Measurements from ENCODE around the gene TGFA. TPM values are rescaled to one million over a fixed set of nuclear protein-coding genes. Genes with fewer than 3 reads are reported as not detected.

The TGFA gene
- total and polyA plus RNA-seq, 2 experiments from 2014 or later, result 1.4 to 6.5 TPM

DNA sequence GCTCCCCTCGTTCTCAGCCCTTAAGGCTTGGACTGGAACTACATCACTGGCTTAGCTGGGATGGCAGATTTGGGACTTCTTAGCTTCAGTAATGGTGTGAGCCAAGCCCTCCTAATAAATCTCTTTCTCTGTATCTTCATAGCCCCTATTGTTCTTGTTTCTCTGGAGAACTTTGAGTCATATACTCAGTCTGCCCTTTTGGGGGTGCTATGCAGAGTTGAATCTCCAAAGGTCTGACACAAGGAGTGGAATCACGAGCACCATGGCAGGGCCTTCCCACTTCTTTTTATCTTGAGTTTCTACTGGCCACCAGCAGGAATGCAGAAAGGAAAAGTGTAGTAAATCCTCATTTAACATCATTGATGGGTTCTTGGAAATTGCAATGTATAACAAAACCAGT lies 13.3 kb upstream of the TGFA start:
- H3K4me2 ChIP-seq, result no peak overlapping the region
- H3K79me2 ChIP-seq (replicated peaks; ENCODE audit: insufficient read depth), result no peaks in the 10 kb centered on the region
- Mint-ChIP-seq H3K4me1 (peaks cover 4% of the 10 kb centered on the region), H3K27me3 (ENCODE audit: insufficient read depth, low read depth, poor library complexity) (no peaks in the 10 kb centered on the region), H3K9me3 (no peaks in the 10 kb centered on the region), H3K4me3 (no peak overlapping the region), H3K27ac (no peak overlapping the region), H3K36me3 (ENCODE audit: low read depth) (no peaks in the 10 kb centered on the region)
- no peaks in the 10 kb centered on the region for H3F3A ChIP-seq (replicated peaks; ENCODE audit: low read depth)
- no peaks in the 10 kb centered on the region for H4K20me1 ChIP-seq (replicated peaks; ENCODE audit: insufficient read depth)
- H2AFZ ChIP-seq, result no peak overlapping the region
- no peak overlapping the region for H3K4me3 ChIP-seq
- no peaks in the 10 kb centered on the region for H3K27me3 ChIP-seq (ENCODE audit: insufficient read depth)
- no peaks in the 10 kb centered on the region for H3K4me1 ChIP-seq (ENCODE audit: insufficient read depth)
- no peaks in the 10 kb centered on the region for H3K36me3 ChIP-seq (ENCODE audit: insufficient read depth)
- ATAC-seq, result peak; percentile 42; the same call in 2 of the 3 replicates
- TF ChIP-seq, protein P1, sequence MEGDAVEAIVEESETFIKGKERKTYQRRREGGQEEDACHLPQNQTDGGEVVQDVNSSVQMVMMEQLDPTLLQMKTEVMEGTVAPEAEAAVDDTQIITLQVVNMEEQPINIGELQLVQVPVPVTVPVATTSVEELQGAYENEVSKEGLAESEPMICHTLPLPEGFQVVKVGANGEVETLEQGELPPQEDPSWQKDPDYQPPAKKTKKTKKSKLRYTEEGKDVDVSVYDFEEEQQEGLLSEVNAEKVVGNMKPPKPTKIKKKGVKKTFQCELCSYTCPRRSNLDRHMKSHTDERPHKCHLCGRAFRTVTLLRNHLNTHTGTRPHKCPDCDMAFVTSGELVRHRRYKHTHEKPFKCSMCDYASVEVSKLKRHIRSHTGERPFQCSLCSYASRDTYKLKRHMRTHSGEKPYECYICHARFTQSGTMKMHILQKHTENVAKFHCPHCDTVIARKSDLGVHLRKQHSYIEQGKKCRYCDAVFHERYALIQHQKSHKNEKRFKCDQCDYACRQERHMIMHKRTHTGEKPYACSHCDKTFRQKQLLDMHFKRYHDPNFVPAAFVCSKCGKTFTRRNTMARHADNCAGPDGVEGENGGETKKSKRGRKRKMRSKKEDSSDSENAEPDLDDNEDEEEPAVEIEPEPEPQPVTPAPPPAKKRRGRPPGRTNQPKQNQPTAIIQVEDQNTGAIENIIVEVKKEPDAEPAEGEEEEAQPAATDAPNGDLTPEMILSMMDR (conservative IDR thresholded peaks at IDR 0.05; ENCODE audit: low read depth in 2 of 2), result peak; percentile 23 to 35; a peak in 3 of 4 replicates
- no peak for TF ChIP-seq STAT1 (IDR thresholded peaks at IDR 0.05; ENCODE audit: unreplicated experiment)
- no peak overlapping the region for H3K27ac ChIP-seq (ENCODE audit: low read depth)
- 0 out of 2 replicates have a peak, but pooled peaks cover 8% of the 10 kb centered on the region for H3K9me2 ChIP-seq (ENCODE audit: insufficient read depth)
- DNase-seq (ENCODE audit: low spot score), result peak; percentile 36

DNA sequence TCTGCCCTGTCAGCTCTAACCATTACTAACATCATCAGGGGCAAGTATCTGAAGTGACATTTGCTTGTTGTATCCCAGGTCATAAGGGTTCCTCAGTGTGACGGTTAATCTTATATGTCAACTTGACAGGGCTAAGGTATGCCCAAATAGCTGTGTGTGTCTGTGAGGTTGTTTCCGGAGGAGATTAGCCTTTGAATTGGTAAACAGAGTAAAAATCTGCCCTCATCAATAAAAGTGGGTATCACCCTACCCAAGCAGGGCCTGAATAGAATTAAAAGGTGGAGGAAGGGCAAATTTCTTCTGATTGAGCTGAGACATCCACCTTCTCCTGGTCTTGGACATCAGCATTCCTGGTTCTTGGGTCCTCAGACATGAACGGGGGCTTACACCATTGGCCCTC lies 12.8 kb upstream of the TGFA start:
- Histone ChIP-seq H3K4me3 (no peak overlapping the region), H3K27me3 (ENCODE audit: insufficient read depth) (no peaks in the 10 kb centered on the region), H3K4me2 (no peak overlapping the region), H4K20me1 (replicated peaks; ENCODE audit: insufficient read depth) (no peaks in the 10 kb centered on the region), H3F3A (replicated peaks; ENCODE audit: low read depth) (no peaks in the 10 kb centered on the region), H3K36me3 (ENCODE audit: insufficient read depth) (no peaks in the 10 kb centered on the region), H3K9me2 (ENCODE audit: insufficient read depth) (0 out of 2 replicates have a peak, but pooled peaks cover 8% of the 10 kb centered on the region), H3K4me1 (ENCODE audit: insufficient read depth) (no peaks in the 10 kb centered on the region), H2AFZ (no peak overlapping the region), H3K79me2 (replicated peaks; ENCODE audit: insufficient read depth) (no peaks in the 10 kb centered on the region), H3K27ac (ENCODE audit: low read depth) (no peak overlapping the region)
- Mint-ChIP-seq H3K4me1 (peaks cover 4% of the 10 kb centered on the region), H3K27me3 (ENCODE audit: insufficient read depth, low read depth, poor library complexity) (no peaks in the 10 kb centered on the region), H3K4me3 (no peak overlapping the region), H3K27ac (no peak overlapping the region), H3K36me3 (ENCODE audit: low read depth) (no peaks in the 10 kb centered on the region), H3K9me3 (no peaks in the 10 kb centered on the region)
- ATAC-seq (no peak), DNase-seq (ENCODE audit: low spot score) (no peak)
- TF ChIP-seq ZNF331 (CRISPR knock-in tag; IDR thresholded peaks at IDR 0.05; ENCODE audit: low read depth) (no peak), STAT1 (IDR thresholded peaks at IDR 0.05; ENCODE audit: unreplicated experiment) (no peak), JUNB (IDR thresholded peaks at IDR 0.05; ENCODE audit: unreplicated experiment) (no peak), EZH2phosphoT487 (IDR thresholded peaks at IDR 0.05; ENCODE audit: unreplicated experiment) (no peak), EZH2 (IDR thresholded peaks at IDR 0.05; ENCODE audit: low read depth, unreplicated experiment) (no peak)
- TF ChIP-seq, protein P1 (conservative IDR thresholded peaks at IDR 0.05; ENCODE audit: low read depth in 2 of 2), result no peak
- TF ChIP-seq, protein P2, sequence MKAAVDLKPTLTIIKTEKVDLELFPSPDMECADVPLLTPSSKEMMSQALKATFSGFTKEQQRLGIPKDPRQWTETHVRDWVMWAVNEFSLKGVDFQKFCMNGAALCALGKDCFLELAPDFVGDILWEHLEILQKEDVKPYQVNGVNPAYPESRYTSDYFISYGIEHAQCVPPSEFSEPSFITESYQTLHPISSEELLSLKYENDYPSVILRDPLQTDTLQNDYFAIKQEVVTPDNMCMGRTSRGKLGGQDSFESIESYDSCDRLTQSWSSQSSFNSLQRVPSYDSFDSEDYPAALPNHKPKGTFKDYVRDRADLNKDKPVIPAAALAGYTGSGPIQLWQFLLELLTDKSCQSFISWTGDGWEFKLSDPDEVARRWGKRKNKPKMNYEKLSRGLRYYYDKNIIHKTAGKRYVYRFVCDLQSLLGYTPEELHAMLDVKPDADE (IDR thresholded peaks at IDR 0.05), result no peak
- TF ChIP-seq, protein P3, sequence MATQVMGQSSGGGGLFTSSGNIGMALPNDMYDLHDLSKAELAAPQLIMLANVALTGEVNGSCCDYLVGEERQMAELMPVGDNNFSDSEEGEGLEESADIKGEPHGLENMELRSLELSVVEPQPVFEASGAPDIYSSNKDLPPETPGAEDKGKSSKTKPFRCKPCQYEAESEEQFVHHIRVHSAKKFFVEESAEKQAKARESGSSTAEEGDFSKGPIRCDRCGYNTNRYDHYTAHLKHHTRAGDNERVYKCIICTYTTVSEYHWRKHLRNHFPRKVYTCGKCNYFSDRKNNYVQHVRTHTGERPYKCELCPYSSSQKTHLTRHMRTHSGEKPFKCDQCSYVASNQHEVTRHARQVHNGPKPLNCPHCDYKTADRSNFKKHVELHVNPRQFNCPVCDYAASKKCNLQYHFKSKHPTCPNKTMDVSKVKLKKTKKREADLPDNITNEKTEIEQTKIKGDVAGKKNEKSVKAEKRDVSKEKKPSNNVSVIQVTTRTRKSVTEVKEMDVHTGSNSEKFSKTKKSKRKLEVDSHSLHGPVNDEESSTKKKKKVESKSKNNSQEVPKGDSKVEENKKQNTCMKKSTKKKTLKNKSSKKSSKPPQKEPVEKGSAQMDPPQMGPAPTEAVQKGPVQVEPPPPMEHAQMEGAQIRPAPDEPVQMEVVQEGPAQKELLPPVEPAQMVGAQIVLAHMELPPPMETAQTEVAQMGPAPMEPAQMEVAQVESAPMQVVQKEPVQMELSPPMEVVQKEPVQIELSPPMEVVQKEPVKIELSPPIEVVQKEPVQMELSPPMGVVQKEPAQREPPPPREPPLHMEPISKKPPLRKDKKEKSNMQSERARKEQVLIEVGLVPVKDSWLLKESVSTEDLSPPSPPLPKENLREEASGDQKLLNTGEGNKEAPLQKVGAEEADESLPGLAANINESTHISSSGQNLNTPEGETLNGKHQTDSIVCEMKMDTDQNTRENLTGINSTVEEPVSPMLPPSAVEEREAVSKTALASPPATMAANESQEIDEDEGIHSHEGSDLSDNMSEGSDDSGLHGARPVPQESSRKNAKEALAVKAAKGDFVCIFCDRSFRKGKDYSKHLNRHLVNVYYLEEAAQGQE (IDR thresholded peaks at IDR 0.05; ENCODE audit: unreplicated experiment), result no peak
